ENCODE data around the gene APOA5. TPM values are rescaled to one million over a fixed set of nuclear protein-coding genes. Genes with fewer than 3 reads are reported as not detected.

The APOA5 gene
- total and polyA plus RNA-seq, 2 of the 13 experiments (the other 11 are each of a cell fraction or from before 2014, with no cell fraction given) = 44.0 to 49.1 TPM

- POLR2A ChIA-PET = interaction anchor here (0.6 to 18.4 kb wide), 15 partner anchors 6 to 312 kb away, joined by 3 to 1365 read pairs (median 9); partner anchors contain the start of genes APOA4, APOA5, APOC3 and BUD13
- DNase-seq (ENCODE audit: low spot score) (peak; percentile 93), ATAC-seq (peak; percentile 13), FAIRE-seq (peak; percentile 89)
- peak overlapping the region; percentile 99 for H3K27ac ChIP-seq (ENCODE audit: extremely low read length, insufficient read depth, low read length)
- WGBS (ENCODE audit: low lambda C conversion rate) = 75% methylated on average over 6 of the region's 13 CpGs
- H2AFZ ChIP-seq (ENCODE audit: low read length) = no peak overlapping the region
- peak overlapping the region; percentile 79 for H3K4me2 ChIP-seq (ENCODE audit: low read depth, low read length)
- peak overlapping the region; percentile 57 for H3K9ac ChIP-seq (ENCODE audit: insufficient read depth, low read depth, low read length)
- H4K20me1 ChIP-seq (ENCODE audit: insufficient read depth, low read length) = peaks cover 9% of the 10 kb centered on the region; the same call in 1 of the 2 replicates
- H3K9me3 ChIP-seq (ENCODE audit: low read length) = no peaks in the 10 kb centered on the region
- in situ Hi-C loops (cut with HindIII; ENCODE audit: extremely low pct_ligation_motif_present, low pct_unique_long_range_greater_than_20kb) (no loop called here), intact Hi-C loops (cut with micrococcal nuclease; ENCODE audit: unreplicated experiment) (no loop called here)
- no peaks in the 10 kb centered on the region; a peak in 2 of 5 replicates for H3K36me3 ChIP-seq (replicated peaks in 1 of 2; ENCODE audit: control insufficient read depth in 1 of 2, insufficient read depth in 2 of 2, low read length in 2 of 2)
- no TSS peak for BruUV-seq (replicated peaks)
- H3K79me2 ChIP-seq (ENCODE audit: insufficient read depth, low read length) = peaks cover 52% of the 10 kb centered on the region
- CTCF ChIA-PET (ENCODE audit: low intra/inter-chr PET ratio, low total read pairs) = interaction anchor here (1.1 kb wide), 2 partner anchors 41 to 42 kb away, joined by 3 read pairs; partner anchors contain the start of gene APOA5
- H3K27me3 ChIP-seq (ENCODE audit: control insufficient read depth in 1 of 2, insufficient read depth in 2 of 2, low read length in 2 of 2) = no peaks in the 10 kb centered on the region
- H3K4me1 ChIP-seq (ENCODE audit: insufficient read depth, low read length) = peaks cover 86% of the 10 kb centered on the region
- H3K4me3 ChIP-seq (replicated peaks in 1 of 3; ENCODE audit: insufficient read depth in 1 of 3, low read depth in 2 of 3, low read length in 3 of 3) = peak overlapping the region in 1 of 3 experiments; percentile 62; a peak in 2 of 6 replicates
- TF ChIP-seq TBX2 (CRISPR knock-in tag; IDR thresholded peaks at IDR 0.05; ENCODE audit: borderline replicate concordance) (peak; percentile 99), ZNF432 (CRISPR knock-in tag; IDR thresholded peaks at IDR 0.05; ENCODE audit: borderline replicate concordance) (no peak), CENPBD1 (CRISPR knock-in tag; IDR thresholded peaks at IDR 0.05; ENCODE audit: borderline replicate concordance, low read depth) (no peak), NCOA2 (CRISPR knock-in tag; IDR thresholded peaks at IDR 0.05) (peak; percentile 99), KDM5A (IDR thresholded peaks at IDR 0.05; ENCODE audit: borderline replicate concordance, low read length) (no peak), DRAP1 (CRISPR knock-in tag; IDR thresholded peaks at IDR 0.05) (peak; percentile 84), FOXK2 (IDR thresholded peaks at IDR 0.05) (peak; percentile 67), ZNF781 (CRISPR knock-in tag; IDR thresholded peaks at IDR 0.05; ENCODE audit: borderline replicate concordance, not compliant biosample characterization) (no peak), MBD4 (IDR thresholded peaks at IDR 0.05; ENCODE audit: borderline replicate concordance, low read length) (no peak), AFF4 (CRISPR knock-in tag; IDR thresholded peaks at IDR 0.05) (peak; percentile 85), TBL1XR1 (IDR thresholded peaks at IDR 0.05; ENCODE audit: borderline replicate concordance, low read length, partially characterized antibody) (peak; percentile 83), ZNF160 (CRISPR knock-in tag; IDR thresholded peaks at IDR 0.05) (peak; percentile 39; the same call in 1 of the 2 replicates), ZNF136 (CRISPR knock-in tag; IDR thresholded peaks at IDR 0.05; ENCODE audit: low read depth) (peak; percentile 89; the same call in 1 of the 2 replicates), GABPA (IDR thresholded peaks at IDR 0.05; ENCODE audit: low read depth, low read length) (no peak), GABPA (CRISPR knock-in tag; IDR thresholded peaks at IDR 0.05; ENCODE audit: low read depth) (no peak), FOXC1 (CRISPR knock-in tag; IDR thresholded peaks at IDR 0.05; ENCODE audit: borderline replicate concordance) (no peak; the same call in 1 of the 2 replicates)
Measured at GRCh38 chr11:116832350-116833290, 40.9 kb upstream of the APOA5 start.

All from HepG2 (cell line).